Natural killer cell (primary cell): ENCODE measurements around the gene CCIN. TPM values are rescaled to one million over a fixed set of nuclear protein-coding genes. Genes with fewer than 3 reads are reported as not detected.
"Not testable (repeated sequence)": the region's sequence is repeated elsewhere in the genome, so short reads cannot be mapped to it uniquely, and the experiment has no call there.

Experiments
- ATAC-seq, 3 donors: fragments of 150-1000 bp in 2 of 3; fragments of 200-7000 bp in 1 of 3; cut with Tn5 transposase; 1 replicate in 1 of 3; 2 replicates in 2 of 3; pipeline ENCODE4 v1.10.0; 2021; ENCODE audit warnings: mild to moderate bottlenecking in 2 of 3, moderate library complexity in 2 of 3
- DNase-seq, 2 donors: peaks; one replicate each; pipeline versions ENCODE4 v3.0.0 to v3.0.0-alpha.2; 2013 to 2021; ENCODE audit warnings: mixed read lengths in 1 of 2
- H3K27ac ChIP-seq: one replicate; pipeline ENCODE4 v1.5.1; 2013; ENCODE audit warnings: mild to moderate bottlenecking, low read length
- H3K27me3 ChIP-seq: one replicate; pipeline ENCODE4 v1.6.1; 2013; ENCODE audit warnings: low read length; ENCODE audit not compliant: control insufficient read depth, insufficient read depth
- H3K36me3 ChIP-seq: one replicate; pipeline ENCODE4 v1.6.1; 2013; ENCODE audit warnings: low read length; ENCODE audit not compliant: control insufficient read depth, insufficient read depth
- H3K4me1 ChIP-seq: one replicate; pipeline ENCODE4 v1.6.1; 2013; ENCODE audit warnings: low read length; ENCODE audit not compliant: control insufficient read depth, insufficient read depth
- H3K4me3 ChIP-seq: one replicate; pipeline ENCODE4 v1.5.1; 2013; ENCODE audit warnings: low read length
- H3K9me3 ChIP-seq: one replicate; pipeline ENCODE4 v1.6.1; 2013; ENCODE audit warnings: low read length; ENCODE audit not compliant: control insufficient read depth, insufficient read depth
- H3K27ac Mint-ChIP-seq, 2 donors: one replicate each; pipeline ENCODE4 v1.8.0; 2022; ENCODE audit warnings: mild to moderate bottlenecking in 2 of 2, mixed read lengths in 2 of 2, moderate library complexity in 1 of 2
- H3K27me3 Mint-ChIP-seq, 2 donors: one replicate each; pipeline ENCODE4 v1.8.0; 2022; ENCODE audit warnings: low read depth in 2 of 2, mixed read lengths in 2 of 2
- H3K36me3 Mint-ChIP-seq: one replicate; pipeline ENCODE4 v1.8.0; 2022; ENCODE audit warnings: mixed read lengths
- H3K4me1 Mint-ChIP-seq, 2 donors: one replicate each; pipeline ENCODE4 v1.8.0; 2022; ENCODE audit warnings: mixed read lengths in 2 of 2
- H3K4me3 Mint-ChIP-seq: one replicate; pipeline ENCODE4 v1.8.0; 2022; ENCODE audit warnings: mild to moderate bottlenecking, moderate library complexity, mixed read lengths
- H3K9me3 Mint-ChIP-seq, 2 donors: one replicate each; pipeline ENCODE4 v1.8.0; 2022; ENCODE audit warnings: mixed read lengths in 2 of 2
- WGBS: methylation state at CpG from one replicate; pipeline ENCODE4 v1.1.7; 2013; ENCODE audit warnings: missing lambda C conversion rate; ENCODE audit not compliant: insufficient coverage; 5-methylcytosine and 5-hydroxymethylcytosine counted together
- intact Hi-C: fragments of 100-400 bp; cut with micrococcal nuclease; formaldehyde crosslinking; loops from one replicate; pipeline ENCODE4 v1.14.2; 2022
- total RNA-seq, 4 donors: library from RNA; stranded (reverse); fragments of 120-200 nt in 1 of 4; gene quantifications; one replicate each; pipeline versions ENCODE4 v1.2.3 to v1.2.4, GENCODE V29; 2013 to 2022
- TF ChIP-seq, protein P1 (sequence below): fragments of 200-600 bp; IDR thresholded peaks from one replicate; pipeline ENCODE4 v1.8.0; 2022; ENCODE audit warnings: antibody characterized with exemption

CCIN gene
- total RNA-seq, 3 donors from 2014 or later (not counting 1 experiment from before 2014, with no cell fraction given) = 2.0 to 2.8 (median 2.0) TPM

DNA sequence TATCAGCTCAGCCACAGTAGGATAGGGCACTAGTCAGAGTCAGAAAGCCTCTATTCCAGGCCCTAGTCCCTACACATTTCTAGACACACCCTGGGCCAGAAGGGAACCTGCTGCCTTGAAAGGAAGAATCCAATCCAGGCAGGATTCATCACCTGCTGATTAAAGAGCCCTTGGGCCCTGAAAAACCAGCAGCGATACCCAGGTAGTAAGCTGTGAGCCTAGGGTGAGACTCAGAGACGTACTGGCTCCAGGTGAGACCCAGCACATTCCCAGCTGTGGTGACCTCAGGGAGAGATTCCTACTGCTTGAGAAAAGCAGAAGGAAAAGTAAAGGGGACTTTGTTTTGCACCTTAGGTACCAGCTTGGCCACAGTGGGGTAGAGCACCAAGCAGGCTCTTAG is 4.7 kb downstream of the CCIN start:
- Mint-ChIP-seq H3K36me3 (no peaks in the 10 kb centered on the region), H3K27me3 (peaks cover 0 to 14% of the 10 kb centered on the region in 2 donors)

GRCh38 chr9:36174271-36174670 is 5.1 kb downstream of the CCIN start:
- Histone ChIP-seq H3K36me3 (no peaks in the 10 kb centered on the region), H3K27me3 (no peaks in the 10 kb centered on the region), H3K9me3 (no peaks in the 10 kb centered on the region), H3K4me1 (no peaks in the 10 kb centered on the region), H3K27ac (no peak overlapping the region), H3K4me3 (no peak overlapping the region)
- Mint-ChIP-seq H3K4me3 (no peak overlapping the region), H3K4me1 (no peaks in the 10 kb centered on the region), H3K36me3 (no peaks in the 10 kb centered on the region), H3K27ac (no peak overlapping the region), H3K9me3 (no peaks in the 10 kb centered on the region), H3K27me3 (peaks cover 0 to 16% of the 10 kb centered on the region in 2 donors)
- TF ChIP-seq, protein P1, sequence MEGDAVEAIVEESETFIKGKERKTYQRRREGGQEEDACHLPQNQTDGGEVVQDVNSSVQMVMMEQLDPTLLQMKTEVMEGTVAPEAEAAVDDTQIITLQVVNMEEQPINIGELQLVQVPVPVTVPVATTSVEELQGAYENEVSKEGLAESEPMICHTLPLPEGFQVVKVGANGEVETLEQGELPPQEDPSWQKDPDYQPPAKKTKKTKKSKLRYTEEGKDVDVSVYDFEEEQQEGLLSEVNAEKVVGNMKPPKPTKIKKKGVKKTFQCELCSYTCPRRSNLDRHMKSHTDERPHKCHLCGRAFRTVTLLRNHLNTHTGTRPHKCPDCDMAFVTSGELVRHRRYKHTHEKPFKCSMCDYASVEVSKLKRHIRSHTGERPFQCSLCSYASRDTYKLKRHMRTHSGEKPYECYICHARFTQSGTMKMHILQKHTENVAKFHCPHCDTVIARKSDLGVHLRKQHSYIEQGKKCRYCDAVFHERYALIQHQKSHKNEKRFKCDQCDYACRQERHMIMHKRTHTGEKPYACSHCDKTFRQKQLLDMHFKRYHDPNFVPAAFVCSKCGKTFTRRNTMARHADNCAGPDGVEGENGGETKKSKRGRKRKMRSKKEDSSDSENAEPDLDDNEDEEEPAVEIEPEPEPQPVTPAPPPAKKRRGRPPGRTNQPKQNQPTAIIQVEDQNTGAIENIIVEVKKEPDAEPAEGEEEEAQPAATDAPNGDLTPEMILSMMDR = no peak
- 91% methylated on average over 7 of the region's 7 CpGs for WGBS
- DNase-seq = no peak
- intact Hi-C loops = no loop called here
- ATAC-seq = no peak

More for the DNA sequence above, 4.7 kb downstream of the CCIN start:
- Histone ChIP-seq H3K27me3 (no peaks in the 10 kb centered on the region), H3K36me3 (no peaks in the 10 kb centered on the region), H3K4me1 (no peaks in the 10 kb centered on the region), H3K9me3 (no peaks in the 10 kb centered on the region), H3K27ac (no peak overlapping the region), H3K4me3 (no peak overlapping the region)
- 96% methylated on average over 2 of the region's 2 CpGs for WGBS
- Mint-ChIP-seq H3K4me1 (no peaks in the 10 kb centered on the region), H3K27ac (no peak overlapping the region), H3K4me3 (no peak overlapping the region), H3K9me3 (no peaks in the 10 kb centered on the region)
- DNase-seq = no peak
- TF ChIP-seq, protein P1 = no peak
- ATAC-seq = no peak
- intact Hi-C loops = no loop called here

DNA sequence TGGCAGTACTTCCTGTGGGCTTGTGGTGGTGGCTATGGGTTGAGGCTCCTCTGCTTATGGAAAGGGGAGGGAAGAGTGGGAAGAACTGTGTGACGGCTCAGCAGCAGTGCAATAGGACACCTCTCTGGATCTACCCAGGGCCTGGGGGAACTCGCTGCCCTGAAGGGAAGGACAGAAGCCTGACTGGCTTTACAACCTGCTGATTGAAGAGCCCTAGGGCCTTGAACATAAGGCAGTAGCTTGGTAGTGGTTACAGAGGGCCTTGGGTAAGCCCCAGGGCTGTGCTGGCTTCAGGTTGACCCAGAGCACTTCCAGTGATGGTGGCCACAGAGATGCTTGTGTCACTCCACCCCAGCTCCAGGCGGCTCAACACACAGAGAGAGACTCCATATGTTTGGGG is 5.5 kb downstream of the CCIN start:
- TF ChIP-seq, protein P1 = no peak
- Mint-ChIP-seq H3K27ac (no peak overlapping the region), H3K4me3 (no peak overlapping the region), H3K4me1 (no peaks in the 10 kb centered on the region), H3K36me3 (no peaks in the 10 kb centered on the region), H3K9me3 (no peaks in the 10 kb centered on the region), H3K27me3 (peaks cover 0 to 15% of the 10 kb centered on the region in 2 donors)
- Histone ChIP-seq H3K27me3 (no peaks in the 10 kb centered on the region), H3K9me3 (no peaks in the 10 kb centered on the region), H3K36me3 (no peaks in the 10 kb centered on the region), H3K27ac (no peak overlapping the region), H3K4me3 (no peak overlapping the region), H3K4me1 (no peaks in the 10 kb centered on the region)
- 93% methylated on average over 3 of the region's 3 CpGs for WGBS
- ATAC-seq (no peak), DNase-seq (no peak)
- intact Hi-C loops = no loop called here

- ATAC-seq, intact Hi-C loops, H3K36me3 Mint-ChIP-seq: not testable (repeated sequence)
Observed at GRCh38 chr9:36175209-36175608, 6.0 kb downstream of the CCIN start.

GRCh38 chr9:36176496-36176895 is 7.3 kb downstream of the CCIN start:
- intact Hi-C loops, H3K4me3 Mint-ChIP-seq: not testable (repeated sequence)
- WGBS = 96% methylated on average over 10 of the region's 10 CpGs

More at GRCh38 chr9:36175209-36175608, 6.0 kb downstream of the CCIN start:
- not testable (repeated sequence) for H3K27ac Mint-ChIP-seq, H3K27ac ChIP-seq, H3K4me3 Mint-ChIP-seq, H3K4me1 ChIP-seq, H3K9me3 ChIP-seq, H3K4me3 ChIP-seq, H3K36me3 ChIP-seq, H3K27me3 ChIP-seq, H3K9me3 Mint-ChIP-seq, H3K4me1 Mint-ChIP-seq, DNase-seq
- peaks cover 0 to 12% of the 10 kb centered on the region in 2 donors for H3K27me3 Mint-ChIP-seq
- 92% methylated on average over 3 of the region's 3 CpGs for WGBS

More at GRCh38 chr9:36176496-36176895, 7.3 kb downstream of the CCIN start:
- ATAC-seq, H3K36me3 Mint-ChIP-seq, H3K27ac Mint-ChIP-seq, H3K4me1 Mint-ChIP-seq, DNase-seq, H3K36me3 ChIP-seq, H3K9me3 ChIP-seq, H3K27me3 ChIP-seq, H3K4me3 ChIP-seq, H3K9me3 Mint-ChIP-seq, H3K27ac ChIP-seq, H3K4me1 ChIP-seq: not testable (repeated sequence)
- peaks cover 9 to 14% of the 10 kb centered on the region in 2 donors for H3K27me3 Mint-ChIP-seq
